Smooth muscle cell (in vitro differentiated cells): ENCODE results near the gene ARAP2. TPM values are rescaled to one million over a fixed set of nuclear protein-coding genes. Genes with fewer than 3 reads are reported as not detected.

Experiments
- DNase-seq: peaks from one replicate; lab custom pipeline; 2025; ENCODE audit not compliant: unreplicated experiment; lab: John Stamatoyannopoulos, UW
- H2AFZ ChIP-seq: fragments of 200-600 bp; sonication (generic); 2 replicates; pipeline ENCODE4 v1.6.0; 2016; ENCODE audit warnings: antibody characterized with exemption, low read depth, mild to moderate bottlenecking
- H3F3A ChIP-seq: fragments of 200-600 bp; sonication (generic); 2 replicates; pipeline ENCODE4 v1.6.0; 2017; ENCODE audit warnings: antibody characterized with exemption, low read depth
- H3K27ac ChIP-seq: fragments of 200-600 bp; sonication (generic); 2 replicates; pipeline ENCODE4 v1.5.1; 2016; ENCODE audit warnings: low read depth, mild to moderate bottlenecking
- H3K27me3 ChIP-seq: fragments of 200-600 bp; sonication (generic); 2 replicates; pipeline ENCODE4 v1.6.1; 2016; ENCODE audit warnings: low read depth, mild to moderate bottlenecking
- H3K36me3 ChIP-seq: fragments of 200-600 bp; sonication (generic); 2 replicates; pipeline ENCODE4 v1.5.1; 2016; ENCODE audit warnings: low read depth
- H3K4me1 ChIP-seq: fragments of 200-600 bp; sonication (generic); 2 replicates; pipeline ENCODE4 v1.5.1; 2016; ENCODE audit warnings: low read depth
- H3K4me2 ChIP-seq: fragments of 200-600 bp; sonication (generic); 2 replicates; pipeline ENCODE4 v1.6.0; 2016; ENCODE audit warnings: mild to moderate bottlenecking
- H3K4me3 ChIP-seq: fragments of 200-600 bp; sonication (generic); 2 replicates; pipeline ENCODE4 v1.5.1; 2016; ENCODE audit warnings: mild to moderate bottlenecking
- H3K79me2 ChIP-seq: fragments of 200-600 bp; sonication (generic); 2 replicates; pipeline ENCODE4 v1.6.0; 2016; ENCODE audit warnings: low read depth, mild to moderate bottlenecking
- H3K9ac ChIP-seq: fragments of 200-600 bp; sonication (generic); 2 replicates; pipeline ENCODE4 v1.6.0; 2016; ENCODE audit warnings: low read depth
- H3K9me3 ChIP-seq: fragments of 200-600 bp; sonication (generic); replicated peaks from 2 replicates; pipeline ENCODE4 v1.5.1; 2016; ENCODE audit warnings: low read depth
- H4K20me1 ChIP-seq: fragments of 200-600 bp; sonication (generic); 2 replicates; pipeline ENCODE4 v1.6.0; 2016; ENCODE audit warnings: low read depth
- WGBS: methylation state at CpG from one replicate; pipeline ENCODE4 v1.1.7; 2016; ENCODE audit warnings: low lambda C conversion rate; 5-methylcytosine and 5-hydroxymethylcytosine counted together
- polyA plus RNA-seq: library from polyadenylated mRNA; unstranded; fragments of >200 nt; fragmentation: Nextera tagmentation; extraction: Ambion mirVana; gene quantifications from 2 replicates; pipeline ENCODE4 v1.2.1, GENCODE V29; 2016
- total RNA-seq: library from RNA; depleted of rRNA; stranded (reverse); fragments of >200 nt; gene quantifications from 2 replicates; pipeline ENCODE4 v1.2.3, GENCODE V29; 2014
- TF ChIP-seq, protein P1 (sequence below): fragments of 200-600 bp; sonication (generic); IDR thresholded peaks from 2 replicates; pipeline ENCODE4 v1.5.1; 2017; ENCODE audit warnings: borderline replicate concordance, mild to moderate bottlenecking, antibody characterized with exemption; ENCODE audit not compliant: insufficient read depth, poor library complexity, severe bottlenecking

ARAP2 gene
- total and polyA plus RNA-seq, 2 experiments from 2014 or later = 1.2 to 17.9 TPM

DNA sequence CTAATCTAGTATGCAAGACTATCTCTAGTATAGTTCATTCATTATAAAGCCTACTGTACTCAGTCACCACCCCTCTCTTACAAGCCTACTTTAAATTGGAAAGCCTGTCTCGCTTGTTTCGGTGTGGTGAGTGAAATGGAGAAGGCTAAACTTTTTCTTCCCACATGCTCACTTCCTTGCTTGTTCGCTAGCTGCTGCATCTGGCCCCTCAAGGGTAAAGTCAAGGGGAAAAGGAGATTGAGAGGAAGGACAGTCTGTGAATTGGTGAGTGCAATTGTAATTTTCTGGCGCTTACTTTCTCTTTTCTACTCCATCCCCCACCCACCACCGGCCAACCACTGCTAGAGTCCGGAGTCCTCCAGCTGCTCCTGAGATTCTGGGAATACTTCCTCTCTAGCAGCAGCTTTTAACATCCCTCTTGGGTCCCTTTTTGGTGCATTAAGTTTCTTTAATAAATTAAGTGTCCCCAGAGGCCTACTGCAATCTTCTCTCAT, 12.1 kb upstream of the ARAP2 start:
- Histone ChIP-seq H4K20me1 (no peaks in the 10 kb centered on the region), H3K4me2 (no peak overlapping the region), H3K4me1 (no peaks in the 10 kb centered on the region), H3K4me3 (no peak overlapping the region), H2AFZ (no peak overlapping the region), H3K27ac (no peak overlapping the region), H3K9me3 (no peaks in the 10 kb centered on the region), H3K9ac (no peak overlapping the region), H3K79me2 (no peaks in the 10 kb centered on the region), H3F3A (no peaks in the 10 kb centered on the region), H3K36me3 (no peaks in the 10 kb centered on the region), H3K27me3 (no peaks in the 10 kb centered on the region)
- WGBS = 77% methylated on average over 6 of the region's 6 CpGs
- DNase-seq = no peak
- TF ChIP-seq, protein P1, sequence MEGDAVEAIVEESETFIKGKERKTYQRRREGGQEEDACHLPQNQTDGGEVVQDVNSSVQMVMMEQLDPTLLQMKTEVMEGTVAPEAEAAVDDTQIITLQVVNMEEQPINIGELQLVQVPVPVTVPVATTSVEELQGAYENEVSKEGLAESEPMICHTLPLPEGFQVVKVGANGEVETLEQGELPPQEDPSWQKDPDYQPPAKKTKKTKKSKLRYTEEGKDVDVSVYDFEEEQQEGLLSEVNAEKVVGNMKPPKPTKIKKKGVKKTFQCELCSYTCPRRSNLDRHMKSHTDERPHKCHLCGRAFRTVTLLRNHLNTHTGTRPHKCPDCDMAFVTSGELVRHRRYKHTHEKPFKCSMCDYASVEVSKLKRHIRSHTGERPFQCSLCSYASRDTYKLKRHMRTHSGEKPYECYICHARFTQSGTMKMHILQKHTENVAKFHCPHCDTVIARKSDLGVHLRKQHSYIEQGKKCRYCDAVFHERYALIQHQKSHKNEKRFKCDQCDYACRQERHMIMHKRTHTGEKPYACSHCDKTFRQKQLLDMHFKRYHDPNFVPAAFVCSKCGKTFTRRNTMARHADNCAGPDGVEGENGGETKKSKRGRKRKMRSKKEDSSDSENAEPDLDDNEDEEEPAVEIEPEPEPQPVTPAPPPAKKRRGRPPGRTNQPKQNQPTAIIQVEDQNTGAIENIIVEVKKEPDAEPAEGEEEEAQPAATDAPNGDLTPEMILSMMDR = no peak

- Histone ChIP-seq H3K9ac (no peak overlapping the region), H3K9me3 (no peaks in the 10 kb centered on the region), H3K4me2 (no peak overlapping the region), H2AFZ (no peak overlapping the region), H3K4me1 (no peaks in the 10 kb centered on the region), H3K4me3 (no peak overlapping the region), H3K36me3 (no peaks in the 10 kb centered on the region), H3K27me3 (no peaks in the 10 kb centered on the region), H3K27ac (no peak overlapping the region), H4K20me1 (no peaks in the 10 kb centered on the region), H3F3A (no peaks in the 10 kb centered on the region), H3K79me2 (no peaks in the 10 kb centered on the region)
- no peak for DNase-seq
- TF ChIP-seq, protein P1 = no peak
- 93% methylated on average over 2 of the region's 2 CpGs for WGBS
Measured at GRCh38 chr4:36255577-36255976, 11.3 kb upstream of the ARAP2 start.

GRCh38 chr4:36254371-36254770, 10.1 kb upstream of the ARAP2 start:
- Histone ChIP-seq H3K27me3 (no peaks in the 10 kb centered on the region), H4K20me1 (no peaks in the 10 kb centered on the region), H3K27ac (no peak overlapping the region), H3F3A (no peaks in the 10 kb centered on the region), H3K79me2 (no peaks in the 10 kb centered on the region), H3K36me3 (no peaks in the 10 kb centered on the region), H3K4me2 (no peak overlapping the region), H3K4me1 (no peaks in the 10 kb centered on the region), H3K4me3 (no peak overlapping the region), H2AFZ (no peak overlapping the region), H3K9me3 (no peaks in the 10 kb centered on the region), H3K9ac (no peak overlapping the region)
- 89% methylated on average over 2 of the region's 2 CpGs for WGBS
- DNase-seq = no peak
- TF ChIP-seq, protein P1 = no peak

DNA sequence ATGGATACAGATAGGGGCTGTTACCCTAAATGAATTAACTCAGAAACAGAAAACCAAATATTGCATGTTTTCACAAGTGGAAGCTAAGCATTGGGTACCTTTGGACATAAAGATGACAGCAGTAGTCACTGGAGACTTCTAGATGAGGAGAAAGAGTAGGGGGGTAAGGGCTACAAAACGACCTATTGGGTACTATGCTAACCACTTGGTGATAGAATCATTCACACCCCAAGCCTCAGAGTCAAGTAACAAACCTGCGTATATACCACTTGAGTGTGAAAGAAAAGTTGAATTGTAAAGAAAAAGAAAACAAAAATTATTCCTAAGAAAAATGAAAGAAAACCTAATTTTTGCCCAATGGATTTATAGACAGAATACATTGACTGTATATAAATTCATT, 7.7 kb upstream of the ARAP2 start:
- no peaks in the 10 kb centered on the region for H3K79me2 ChIP-seq
- TF ChIP-seq, protein P1 = no peak
- H2AFZ ChIP-seq = no peak overlapping the region
- H3K27me3 ChIP-seq = no peaks in the 10 kb centered on the region
- H3K4me1 ChIP-seq = no peaks in the 10 kb centered on the region
- H3K4me3 ChIP-seq = no peak overlapping the region
- H3K9me3 ChIP-seq = no peaks in the 10 kb centered on the region
- no peak overlapping the region for H3K4me2 ChIP-seq
- H3K36me3 ChIP-seq = no peaks in the 10 kb centered on the region
- no peak overlapping the region for H3K27ac ChIP-seq
- WGBS = 75% methylated on average over 2 of the region's 2 CpGs
- H3K9ac ChIP-seq = no peak overlapping the region
- H4K20me1 ChIP-seq = no peaks in the 10 kb centered on the region
- no peak for DNase-seq
- H3F3A ChIP-seq = no peaks in the 10 kb centered on the region
